ENCODE results near the gene PTPRN2.
"Not testable (repeated sequence)": the region's sequence is repeated elsewhere in the genome, so short reads cannot be mapped to it uniquely, and the experiment has no call there.

The PTPRN2 gene

GRCh38 chr7:158259141-158259540 lies 328.5 kb downstream of the PTPRN2 start:
- no peak for DNase-seq

GRCh38 chr7:158258411-158259130 lies 329.1 kb downstream of the PTPRN2 start:
- no peak for DNase-seq

- DNase-seq: no peak
These were observed 329.9 kb downstream of the PTPRN2 start for GRCh38 chr7:158257516-158258410.

- DNase-seq: no peak
These were observed 330.6 kb downstream of the PTPRN2 start for GRCh38 chr7:158257001-158257400.

GRCh38 chr7:158256091-158256816 lies 331.4 kb downstream of the PTPRN2 start:
- DNase-seq: no peak

- no peak for DNase-seq
These were observed 332.1 kb downstream of the PTPRN2 start for GRCh38 chr7:158255558-158255957.

- DNase-seq: no peak
These were observed 332.5 kb downstream of the PTPRN2 start for GRCh38 chr7:158255156-158255555.

- not testable (repeated sequence) for DNase-seq
These were observed 334.0 kb downstream of the PTPRN2 start for GRCh38 chr7:158253670-158254045.

- DNase-seq: no peak
These were observed 334.6 kb downstream of the PTPRN2 start for GRCh38 chr7:158252837-158253669.

- DNase-seq: no peak
These were observed 335.4 kb downstream of the PTPRN2 start for GRCh38 chr7:158252081-158252836.

- DNase-seq: no peak
These were observed 336.3 kb downstream of the PTPRN2 start for GRCh38 chr7:158251061-158251965.

GRCh38 chr7:158249692-158250091 lies 337.9 kb downstream of the PTPRN2 start:
- DNase-seq: no peak

- DNase-seq: no peak
These were observed 338.8 kb downstream of the PTPRN2 start for GRCh38 chr7:158248816-158249215.

GRCh38 chr7:158247758-158248487 lies 339.7 kb downstream of the PTPRN2 start:
- DNase-seq: no peak

GRCh38 chr7:158246960-158247673 lies 340.5 kb downstream of the PTPRN2 start:
- DNase-seq: no peak

- no peak for DNase-seq
These were observed 341.2 kb downstream of the PTPRN2 start for GRCh38 chr7:158246272-158246959.

GRCh38 chr7:158245724-158246041 lies 341.9 kb downstream of the PTPRN2 start:
- no peak for DNase-seq

GRCh38 chr7:158244873-158245723 lies 342.5 kb downstream of the PTPRN2 start:
- no peak for DNase-seq
